ENCODE results near the gene AK8.

GRCh38 chr9:132809677-132810271, 68.3 kb downstream of the AK8 start:
- TF ChIP-seq, protein P1, sequence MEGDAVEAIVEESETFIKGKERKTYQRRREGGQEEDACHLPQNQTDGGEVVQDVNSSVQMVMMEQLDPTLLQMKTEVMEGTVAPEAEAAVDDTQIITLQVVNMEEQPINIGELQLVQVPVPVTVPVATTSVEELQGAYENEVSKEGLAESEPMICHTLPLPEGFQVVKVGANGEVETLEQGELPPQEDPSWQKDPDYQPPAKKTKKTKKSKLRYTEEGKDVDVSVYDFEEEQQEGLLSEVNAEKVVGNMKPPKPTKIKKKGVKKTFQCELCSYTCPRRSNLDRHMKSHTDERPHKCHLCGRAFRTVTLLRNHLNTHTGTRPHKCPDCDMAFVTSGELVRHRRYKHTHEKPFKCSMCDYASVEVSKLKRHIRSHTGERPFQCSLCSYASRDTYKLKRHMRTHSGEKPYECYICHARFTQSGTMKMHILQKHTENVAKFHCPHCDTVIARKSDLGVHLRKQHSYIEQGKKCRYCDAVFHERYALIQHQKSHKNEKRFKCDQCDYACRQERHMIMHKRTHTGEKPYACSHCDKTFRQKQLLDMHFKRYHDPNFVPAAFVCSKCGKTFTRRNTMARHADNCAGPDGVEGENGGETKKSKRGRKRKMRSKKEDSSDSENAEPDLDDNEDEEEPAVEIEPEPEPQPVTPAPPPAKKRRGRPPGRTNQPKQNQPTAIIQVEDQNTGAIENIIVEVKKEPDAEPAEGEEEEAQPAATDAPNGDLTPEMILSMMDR (IDR thresholded peaks at IDR 0.05; ENCODE audit: low read depth, low read length) = no peak
- TF ChIP-seq EZH2phosphoT487 (IDR thresholded peaks at IDR 0.05; ENCODE audit: low read depth) = no peak

Measured in OCI-LY3 (cell line).